CD4-positive, alpha-beta T cell (primary cell): ENCODE results near the gene TAPBP. TPM values are rescaled to one million over a fixed set of nuclear protein-coding genes. Genes with fewer than 3 reads are reported as not detected.
A peak's percentile ranks its signal among the peaks of the same experiment; 100 is the strongest.

Experiments
- ATAC-seq: fragments of 200-7000 bp; cut with Tn5 transposase; one replicate; pipeline ENCODE4 v1.10.0; 2022; ENCODE audit warnings: mild to moderate bottlenecking; ENCODE audit not compliant: poor library complexity
- CTCF ChIA-PET: fragments of 350-600 bp; sonication (Branson Sonifier 250); formaldehyde crosslinking; loops from one replicate; lab custom pipeline; 2021; ENCODE audit warnings: antibody characterized with exemption, inconsistent platforms; lab: Charles Lee
- POLR2A ChIA-PET: fragments of 350-600 bp; sonication (Branson Sonifier 250); formaldehyde crosslinking; loops from one replicate; lab custom pipeline; 2021; ENCODE audit warnings: antibody characterized with exemption, inconsistent platforms; lab: Charles Lee
- DNase-seq, 14 experiments: peaks; one replicate each; pipeline ENCODE4 v3.0.0-alpha.2; 2013 to 2020; ENCODE audit warnings: mixed read lengths in 2 of 14
- H3K27ac ChIP-seq, 2 donors: one replicate each; pipeline versions ENCODE4 v1.5.1 to v1.7.0; 2013; ENCODE audit warnings: low read length in 2 of 2, low read depth in 1 of 2, mild to moderate bottlenecking in 1 of 2
- H3K27me3 ChIP-seq, 2 experiments: 1 replicate in 1 of 2; 2 replicates in 1 of 2; pipeline versions ENCODE4 v1.6.1 to v1.7.0; 2013; ENCODE audit warnings: low read length in 2 of 2, control low read depth in 1 of 2, mild to moderate bottlenecking in 1 of 2, moderate library complexity in 1 of 2; ENCODE audit not compliant: insufficient read depth in 2 of 2, control insufficient read depth in 1 of 2
- H3K36me3 ChIP-seq: one replicate; pipeline ENCODE4 v1.6.1; 2013; ENCODE audit warnings: low read length, control low read depth; ENCODE audit not compliant: insufficient read depth
- H3K4me1 ChIP-seq: one replicate; pipeline ENCODE4 v1.6.1; 2013; ENCODE audit warnings: low read length, control low read depth; ENCODE audit not compliant: insufficient read depth
- H3K4me3 ChIP-seq: one replicate; pipeline ENCODE4 v1.5.1; 2013; ENCODE audit warnings: mild to moderate bottlenecking, low read length, moderate library complexity
- H3K9me3 ChIP-seq, 2 experiments: 1 replicate in 1 of 2; 2 replicates in 1 of 2; pipeline versions ENCODE4 v1.6.1 to v1.7.0; 2013; ENCODE audit warnings: low read length in 2 of 2, mild to moderate bottlenecking in 2 of 2, control low read depth in 1 of 2, moderate library complexity in 1 of 2; ENCODE audit not compliant: control insufficient read depth in 1 of 2, insufficient read depth in 1 of 2
- H3K27ac Mint-ChIP-seq: one replicate; pipeline ENCODE4 v1.8.0; 2020; ENCODE audit warnings: mixed read lengths
- H3K27me3 Mint-ChIP-seq: one replicate; pipeline ENCODE4 v1.8.0; 2021; ENCODE audit warnings: mixed read lengths
- H3K36me3 Mint-ChIP-seq: one replicate; pipeline ENCODE4 v1.8.0; 2021; ENCODE audit warnings: low read depth, mixed read lengths
- H3K4me1 Mint-ChIP-seq: one replicate; pipeline ENCODE4 v1.8.0; 2021; ENCODE audit warnings: low read depth, mixed read lengths
- H3K4me3 Mint-ChIP-seq: one replicate; pipeline ENCODE4 v1.8.0; 2020; ENCODE audit warnings: mild to moderate bottlenecking, mixed read lengths
- H3K9me3 Mint-ChIP-seq: one replicate; pipeline ENCODE4 v1.8.0; 2020; ENCODE audit warnings: mixed read lengths
- intact Hi-C, 2 experiments: fragments of 100-400 bp; cut with DNase I in 1 of 2; cut with micrococcal nuclease in 1 of 2; formaldehyde crosslinking; loops; one replicate each; pipeline versions ENCODE4 v1.15.1 to v1.9.0; 2023 to 2025; cut with DNase I, micrococcal nuclease
- total RNA-seq, 174 experiments: library from RNA in 2 of 174; stranded (reverse) in 2 of 174; gene quantifications; one replicate each; pipeline ENCODE4 v1.2.3 and lab custom pipeline; 2021 to 2026
- TF ChIP-seq, protein P1 (sequence below): fragments of 200-600 bp; IDR thresholded peaks from one replicate; pipeline ENCODE4 v1.8.0; 2022; ENCODE audit warnings: antibody characterized with exemption, mild to moderate bottlenecking

The TAPBP gene
- total RNA-seq, 2 experiments from 2014 or later: 203 to 206 TPM

DNA sequence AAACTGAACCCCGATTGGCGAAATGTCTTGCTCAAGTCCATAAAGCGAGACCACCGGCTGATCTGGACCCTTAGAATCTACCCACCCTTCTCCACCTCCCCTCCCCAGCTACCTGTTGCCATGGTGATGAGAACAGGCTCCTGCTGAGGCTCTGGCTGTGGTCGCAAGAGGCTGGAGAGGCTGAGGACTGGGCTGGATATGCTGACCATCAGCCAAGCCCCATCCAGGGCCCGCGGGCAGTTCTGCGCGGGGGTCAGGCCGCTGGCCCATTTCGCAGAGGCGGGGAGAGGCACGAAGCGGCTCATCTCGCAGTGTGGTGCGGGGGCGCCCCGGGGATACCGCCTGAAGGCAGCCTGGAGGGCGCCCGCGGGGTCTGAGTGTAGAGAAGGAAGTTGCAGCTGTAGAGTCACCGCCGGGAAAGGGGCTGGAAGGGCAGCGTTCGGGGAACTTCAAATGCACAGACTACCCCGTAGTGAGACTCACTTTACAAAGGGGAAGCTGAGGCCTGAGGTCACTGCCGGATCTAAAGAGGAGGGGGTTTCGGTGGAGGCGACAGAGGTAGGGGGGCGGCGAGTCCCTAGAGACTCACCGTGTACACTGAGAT, 671 bp downstream of the TAPBP start:
- ChIA-PET CTCF (interaction anchor here (0.8 to 3.0 kb wide), 7 partner anchors 14 to 78 kb away, joined by 3 to 32 read pairs (median 3); partner anchors contain the start of genes KIFC1 and RGL2), POLR2A (interaction anchor here (0.6 to 4.9 kb wide), 11 partner anchors 9 to 342 kb away, joined by 3 to 84 read pairs (median 6); partner anchors contain the start of genes B3GALT4, PFDN6, RGL2 and RPS18)
- Histone ChIP-seq H3K27ac (peak overlapping the region; percentile 98 to 99), H3K36me3 (peaks cover 44% of the 10 kb centered on the region), H3K4me1 (peaks cover 74% of the 10 kb centered on the region), H3K27me3 (no peaks in the 10 kb centered on the region), H3K4me3 (peak overlapping the region; percentile 79), H3K9me3 (no peaks in the 10 kb centered on the region)
- Mint-ChIP-seq H3K9me3 (no peaks in the 10 kb centered on the region), H3K27ac (peak overlapping the region; percentile 94), H3K36me3 (peaks cover 65% of the 10 kb centered on the region), H3K4me1 (peaks cover 69% of the 10 kb centered on the region), H3K4me3 (peak overlapping the region; percentile 97), H3K27me3 (no peaks in the 10 kb centered on the region)
- no peak for ATAC-seq
- DNase-seq: peak in 9 of 14 experiments; percentile 21 to 73 (median 51)
- TF ChIP-seq, protein P1, sequence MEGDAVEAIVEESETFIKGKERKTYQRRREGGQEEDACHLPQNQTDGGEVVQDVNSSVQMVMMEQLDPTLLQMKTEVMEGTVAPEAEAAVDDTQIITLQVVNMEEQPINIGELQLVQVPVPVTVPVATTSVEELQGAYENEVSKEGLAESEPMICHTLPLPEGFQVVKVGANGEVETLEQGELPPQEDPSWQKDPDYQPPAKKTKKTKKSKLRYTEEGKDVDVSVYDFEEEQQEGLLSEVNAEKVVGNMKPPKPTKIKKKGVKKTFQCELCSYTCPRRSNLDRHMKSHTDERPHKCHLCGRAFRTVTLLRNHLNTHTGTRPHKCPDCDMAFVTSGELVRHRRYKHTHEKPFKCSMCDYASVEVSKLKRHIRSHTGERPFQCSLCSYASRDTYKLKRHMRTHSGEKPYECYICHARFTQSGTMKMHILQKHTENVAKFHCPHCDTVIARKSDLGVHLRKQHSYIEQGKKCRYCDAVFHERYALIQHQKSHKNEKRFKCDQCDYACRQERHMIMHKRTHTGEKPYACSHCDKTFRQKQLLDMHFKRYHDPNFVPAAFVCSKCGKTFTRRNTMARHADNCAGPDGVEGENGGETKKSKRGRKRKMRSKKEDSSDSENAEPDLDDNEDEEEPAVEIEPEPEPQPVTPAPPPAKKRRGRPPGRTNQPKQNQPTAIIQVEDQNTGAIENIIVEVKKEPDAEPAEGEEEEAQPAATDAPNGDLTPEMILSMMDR: no peak
- intact Hi-C loops: loop anchor here (1.0 to 5.0 kb wide), 5 partner anchors 14 to 104 kb away; partner anchors contain the start of genes B3GALT4 (in 1 of the 2), CUTA (in 1 of the 2), RPS18 (in 1 of the 2) and VPS52 (in 1 of the 2)

DNA sequence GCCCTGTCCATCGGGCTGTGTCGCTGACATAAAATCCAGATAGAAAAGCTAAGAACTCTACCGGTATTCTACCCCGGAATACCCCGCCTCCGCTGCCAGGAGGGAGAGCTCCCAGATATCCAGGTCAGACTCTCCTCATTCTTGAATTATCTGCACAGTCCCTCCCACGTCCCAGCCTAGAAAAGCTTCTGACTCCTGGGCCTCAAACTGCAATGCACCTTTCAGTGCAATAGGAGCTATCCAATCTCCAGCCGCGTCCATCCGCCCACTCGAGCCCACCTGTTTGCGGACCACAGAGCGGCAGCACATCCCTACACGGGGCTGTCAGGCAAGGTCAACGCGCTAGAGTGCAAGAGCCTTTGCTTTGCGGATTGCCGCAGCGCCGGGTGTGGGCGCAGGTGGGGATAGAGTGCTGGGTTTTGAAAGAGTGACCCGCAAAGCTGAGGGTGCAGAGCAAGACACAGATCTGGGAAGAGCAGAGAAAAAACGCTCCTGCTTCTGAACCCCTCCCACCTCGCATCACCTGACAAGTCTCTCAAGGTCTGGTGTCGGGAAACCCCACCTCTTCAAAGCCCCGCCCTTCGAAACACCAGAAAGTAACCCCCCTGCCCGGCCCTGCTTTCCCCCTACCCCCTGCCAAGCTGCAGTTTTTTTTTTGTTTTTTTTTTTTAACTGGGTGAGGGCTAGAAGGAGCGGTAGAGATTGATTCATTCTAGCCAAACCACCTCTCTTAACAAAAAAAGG, 1.3 kb downstream of the TAPBP start:
- TF ChIP-seq, protein P1: no peak
- CTCF ChIA-PET: interaction anchor here (0.8 to 3.0 kb wide), 9 partner anchors 12 to 79 kb away, joined by 3 to 32 read pairs (median 3); partner anchors contain the start of genes KIFC1 and RGL2
- peak; percentile 60 for ATAC-seq
- DNase-seq: peak; percentile 75 to 97 (median 82)
- intact Hi-C loops: loop anchor here (1.0 to 5.0 kb wide), 5 partner anchors 13 to 105 kb away; partner anchors contain the start of genes B3GALT4 (in 1 of the 2), CUTA (in 1 of the 2), RPS18 (in 1 of the 2) and VPS52 (in 1 of the 2)
- H3K27ac Mint-ChIP-seq: peak overlapping the region; percentile 94
- peaks cover 63% of the 10 kb centered on the region for H3K36me3 Mint-ChIP-seq
- H3K9me3 ChIP-seq: no peaks in the 10 kb centered on the region
- H3K4me3 ChIP-seq: peak overlapping the region; percentile 79
- H3K27me3 ChIP-seq: no peaks in the 10 kb centered on the region
- peak overlapping the region; percentile 98 to 99 for H3K27ac ChIP-seq
- H3K9me3 Mint-ChIP-seq: no peaks in the 10 kb centered on the region
- H3K4me1 Mint-ChIP-seq: peaks cover 63% of the 10 kb centered on the region
- H3K27me3 Mint-ChIP-seq: no peaks in the 10 kb centered on the region
- H3K36me3 ChIP-seq: peaks cover 48% of the 10 kb centered on the region
- POLR2A ChIA-PET: interaction anchor here (0.6 to 4.9 kb wide), 10 partner anchors 9 to 341 kb away, joined by 3 to 84 read pairs (median 8); partner anchors contain the start of genes B3GALT4, PFDN6, RGL2 and RPS18
- peaks cover 70% of the 10 kb centered on the region for H3K4me1 ChIP-seq
- H3K4me3 Mint-ChIP-seq: peak overlapping the region; percentile 97

DNA sequence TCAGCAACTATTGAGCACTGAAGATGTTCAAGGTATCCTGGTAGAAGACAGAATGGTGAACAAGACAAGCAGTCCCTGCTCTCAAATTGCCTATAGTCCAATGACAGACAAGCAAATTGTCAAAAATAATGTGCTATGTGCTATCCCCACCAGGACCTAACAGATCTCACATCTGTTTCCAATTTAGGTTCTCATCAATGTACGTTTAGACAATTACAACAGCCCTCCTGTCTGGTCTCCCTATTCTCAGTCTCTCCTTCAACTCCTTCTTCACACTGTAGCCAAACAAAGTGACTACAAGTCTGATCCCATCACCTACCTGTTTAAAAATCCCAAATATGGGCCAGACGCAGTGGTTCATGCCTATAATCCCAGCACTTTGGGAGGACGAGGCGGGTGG, 7.5 kb downstream of the TAPBP start:
- ATAC-seq (no peak), DNase-seq (no peak)
- H3K4me1 Mint-ChIP-seq: peaks cover 31% of the 10 kb centered on the region
- peaks cover 66% of the 10 kb centered on the region for H3K36me3 Mint-ChIP-seq
- TF ChIP-seq, protein P1: no peak
- H3K9me3 Mint-ChIP-seq: no peaks in the 10 kb centered on the region
- Histone ChIP-seq H3K9me3 (no peaks in the 10 kb centered on the region), H3K36me3 (peaks cover 80% of the 10 kb centered on the region), H3K27me3 (no peaks in the 10 kb centered on the region), H3K4me1 (peaks cover 47% of the 10 kb centered on the region), H3K4me3 (no peak overlapping the region), H3K27ac (peak overlapping the region in 1 of 2 donors; percentile 32)
- intact Hi-C loops: no loop called here
- no peaks in the 10 kb centered on the region for H3K27me3 Mint-ChIP-seq
- H3K27ac Mint-ChIP-seq: peak overlapping the region; percentile 31
- ChIA-PET CTCF (interaction anchor here (1.3 kb wide), 1 partner anchor 11 kb away, joined by 3 read pairs; no protein-coding TSS in a partner anchor), POLR2A (interaction anchor here (2.8 kb wide), 1 partner anchor 38 kb away, joined by 12 read pairs; no protein-coding TSS in a partner anchor)
- H3K4me3 Mint-ChIP-seq: peak overlapping the region; percentile 25
